Spleen (tissue), 11 donors: ENCODE results near the gene C17orf114.

ENCODE experiments used
- DNase-seq: peaks from one replicate; pipeline ENCODE4 v3.0.0-alpha.2; 2020
- H3K27ac ChIP-seq, 8 donors: fragments of 200-600 bp; sonication (generic) in 7 of 8; 1 replicate in 4 of 8; 2 replicates in 4 of 8; pipeline versions ENCODE4 v1.5.0 to v1.8.0; 2016 to 2021; ENCODE audit warnings: inconsistent platforms in 4 of 8, mild to moderate bottlenecking in 4 of 8, moderate library complexity in 1 of 8
- H3K27me3 ChIP-seq, 7 donors: fragments of 200-600 bp; sonication (generic) in 6 of 7; replicated peaks in 1 of 7; 1 replicate in 4 of 7; 2 replicates in 3 of 7; pipeline versions ENCODE4 v1.5.0 to v1.8.0; 2016 to 2021; ENCODE audit warnings: inconsistent platforms in 3 of 7, mild to moderate bottlenecking in 1 of 7
- H3K36me3 ChIP-seq, 6 donors: fragments of 200-600 bp; sonication (generic) in 5 of 6; 1 replicate in 4 of 6; 2 replicates in 2 of 6; pipeline versions ENCODE4 v1.5.0 to v1.8.0; 2016 to 2021; ENCODE audit warnings: inconsistent platforms in 2 of 6
- H3K4me1 ChIP-seq, 6 donors: fragments of 200-600 bp; sonication (generic) in 5 of 6; 1 replicate in 3 of 6; 2 replicates in 3 of 6; pipeline versions ENCODE4 v1.5.0 to v1.8.0; 2016 to 2021; ENCODE audit warnings: inconsistent platforms in 3 of 6
- H3K4me3 ChIP-seq, 8 donors: fragments of 200-600 bp; sonication (generic) in 7 of 8; 1 replicate in 4 of 8; 2 replicates in 4 of 8; pipeline versions ENCODE4 v1.5.0 to v1.8.0; 2016 to 2021; ENCODE audit warnings: inconsistent platforms in 4 of 8, mild to moderate bottlenecking in 4 of 8, moderate library complexity in 2 of 8
- H3K9me3 ChIP-seq, 8 donors: fragments of 200-600 bp; sonication (generic) in 7 of 8; 1 replicate in 4 of 8; 2 replicates in 4 of 8; pipeline versions ENCODE4 v1.5.0 to v1.8.0; 2016 to 2021; ENCODE audit warnings: inconsistent platforms in 4 of 8
- CTCF ChIP-seq, 11 experiments: fragments of 200-600 bp in 7 of 11; fragments of 450-650 bp in 4 of 11; sonication (generic) in 4 of 11; IDR thresholded peaks in 8 of 11; conservative IDR thresholded peaks in 3 of 11; 1 replicate in 7 of 11; 2 replicates in 4 of 11; pipeline versions ENCODE4 v1.4.0 to v1.8.0; 2016 to 2021; ENCODE audit warnings: antibody characterized with exemption in 11 of 11, inconsistent platforms in 4 of 11, mild to moderate bottlenecking in 1 of 11
- POLR2A ChIP-seq, 3 donors: fragments of 450-650 bp; IDR thresholded peaks; one replicate each; pipeline ENCODE4 v1.5.1; 2017; ENCODE audit warnings: antibody characterized with exemption in 3 of 3, mild to moderate bottlenecking in 1 of 3
- POLR2AphosphoS5 ChIP-seq, 3 donors: sonication (generic); formaldehyde crosslinking; IDR thresholded peaks; one replicate each; pipeline ENCODE4 v1.5.1; 2017; ENCODE audit warnings: antibody characterized with exemption in 3 of 3
- whole genome bisulfite sequencing, 5 donors: extraction: QIAGEN DNeasy Blood & Tissue Kit in 3 of 5; methylation state at CpG; one replicate each; pipeline versions ENCODE4 v1.1.5 to v1.1.7; 2013 to 2018; 5-methylcytosine and 5-hydroxymethylcytosine counted together
- intact Hi-C: fragments of 100-400 bp; cut with DNase I; formaldehyde crosslinking; loops from one replicate; pipeline ENCODE4 v1.15.0; 2023; ENCODE audit warnings: low total_unique reads
- donor health status: healthy with polysubstance abuse.
- donor health status: DM: no; HTN: no; CAD: no; lungs with moderate emphysema.
- donor health status: DM: no; HTN: no; CAD: no.
- donor health status: Bipolar disorder and iron deficiency.
- donor health status: healthy.
- donor health status: DM: no; HTN: no; CAD: no.
- donor health status: DM: yes; HTN: yes; CAD: no.

C17orf114 gene

GRCh38 chr17:4780325-4780955 lies 21.7 kb downstream of the C17orf114 start:
- no peak for DNase-seq
- WGBS, 5 donors: 79 to 88% (median 83%) methylated on average over 11 of the region's 11 CpGs
- peaks cover 4 to 12% (median 6%) of the 10 kb centered on the region in 6 donors for H3K4me1 ChIP-seq
- intact Hi-C loops: loop anchor here (10.0 kb wide), 1 partner anchor 46 kb away; the partner anchor contains the start of genes CXCL16, MED11 and ZMYND15
- H3K36me3 ChIP-seq: no peaks in the 10 kb centered on the region
- H3K27me3 ChIP-seq: peaks cover 0 to 62% (median 23%) of the 10 kb centered on the region in 7 donors
- H3K9me3 ChIP-seq: no peaks in the 10 kb centered on the region
- TF ChIP-seq POLR2AphosphoS5 (IDR thresholded peaks at IDR 0.05) (no peak), POLR2A (IDR thresholded peaks at IDR 0.05) (no peak), CTCF (IDR thresholded peaks at IDR 0.05 in 8 of 11, conservative IDR thresholded peaks at IDR 0.05 in 3 of 11) (no peak)
- H3K4me3 ChIP-seq: no peak overlapping the region
- no peak overlapping the region for H3K27ac ChIP-seq

- Histone ChIP-seq H3K9me3 (no peaks in the 10 kb centered on the region), H3K4me1 (peaks cover 0 to 4% (median 0%) of the 10 kb centered on the region in 6 donors), H3K36me3 (no peaks in the 10 kb centered on the region), H3K27ac (no peak overlapping the region), H3K27me3 (peaks cover 0 to 39% (median 10%) of the 10 kb centered on the region in 7 donors), H3K4me3 (no peak overlapping the region)
- DNase-seq: no peak
- TF ChIP-seq POLR2AphosphoS5 (IDR thresholded peaks at IDR 0.05) (no peak), CTCF (IDR thresholded peaks at IDR 0.05 in 8 of 11, conservative IDR thresholded peaks at IDR 0.05 in 3 of 11) (no peak), POLR2A (IDR thresholded peaks at IDR 0.05) (no peak)
- intact Hi-C loops: no loop called here
- 79 to 85% (median 82%) methylated on average over 9 of the region's 9 CpGs for WGBS, 5 donors
Measured at GRCh38 chr17:4777969-4778760, 24.0 kb downstream of the C17orf114 start.

GRCh38 chr17:4772235-4772613 lies 29.9 kb downstream of the C17orf114 start:
- DNase-seq: no peak
- TF ChIP-seq POLR2A (IDR thresholded peaks at IDR 0.05): no peak
- TF ChIP-seq CTCF (IDR thresholded peaks at IDR 0.05 in 8 of 11, conservative IDR thresholded peaks at IDR 0.05 in 3 of 11): no peak
- TF ChIP-seq POLR2AphosphoS5 (IDR thresholded peaks at IDR 0.05): no peak
- 79 to 82% (median 82%) methylated on average over 10 of the region's 10 CpGs for WGBS, 5 donors
- H3K4me3 ChIP-seq: no peak overlapping the region
- no peaks in the 10 kb centered on the region for H3K36me3 ChIP-seq
- no peak overlapping the region for H3K27ac ChIP-seq
- intact Hi-C loops: no loop called here
- peaks cover 0 to 14% (median 5%) of the 10 kb centered on the region in 6 donors for H3K4me1 ChIP-seq
- no peaks in the 10 kb centered on the region for H3K9me3 ChIP-seq
- peaks cover 0 to 4% (median 0%) of the 10 kb centered on the region in 7 donors for H3K27me3 ChIP-seq
